Dermis blood vessel endothelial cell (primary cell): ENCODE results near the gene KANSL1. TPM values are rescaled to one million over a fixed set of nuclear protein-coding genes. Genes with fewer than 3 reads are reported as not detected.
A peak's percentile ranks its signal among the peaks of the same experiment; 100 is the strongest.
"Not testable (repeated sequence)": the region's sequence is repeated elsewhere in the genome, so short reads cannot be mapped to it uniquely, and the experiment has no call there.

Experiments
- DNase-seq: peaks from one replicate; pipeline ENCODE4 v3.0.0; 2010
- total RNA-seq: library from RNA; depleted of rRNA; stranded (reverse); fragments of >200 nt; gene quantifications from 2 replicates; pipeline ENCODE4 v1.2.3, GENCODE V29; 2014

KANSL1 gene, protein sequence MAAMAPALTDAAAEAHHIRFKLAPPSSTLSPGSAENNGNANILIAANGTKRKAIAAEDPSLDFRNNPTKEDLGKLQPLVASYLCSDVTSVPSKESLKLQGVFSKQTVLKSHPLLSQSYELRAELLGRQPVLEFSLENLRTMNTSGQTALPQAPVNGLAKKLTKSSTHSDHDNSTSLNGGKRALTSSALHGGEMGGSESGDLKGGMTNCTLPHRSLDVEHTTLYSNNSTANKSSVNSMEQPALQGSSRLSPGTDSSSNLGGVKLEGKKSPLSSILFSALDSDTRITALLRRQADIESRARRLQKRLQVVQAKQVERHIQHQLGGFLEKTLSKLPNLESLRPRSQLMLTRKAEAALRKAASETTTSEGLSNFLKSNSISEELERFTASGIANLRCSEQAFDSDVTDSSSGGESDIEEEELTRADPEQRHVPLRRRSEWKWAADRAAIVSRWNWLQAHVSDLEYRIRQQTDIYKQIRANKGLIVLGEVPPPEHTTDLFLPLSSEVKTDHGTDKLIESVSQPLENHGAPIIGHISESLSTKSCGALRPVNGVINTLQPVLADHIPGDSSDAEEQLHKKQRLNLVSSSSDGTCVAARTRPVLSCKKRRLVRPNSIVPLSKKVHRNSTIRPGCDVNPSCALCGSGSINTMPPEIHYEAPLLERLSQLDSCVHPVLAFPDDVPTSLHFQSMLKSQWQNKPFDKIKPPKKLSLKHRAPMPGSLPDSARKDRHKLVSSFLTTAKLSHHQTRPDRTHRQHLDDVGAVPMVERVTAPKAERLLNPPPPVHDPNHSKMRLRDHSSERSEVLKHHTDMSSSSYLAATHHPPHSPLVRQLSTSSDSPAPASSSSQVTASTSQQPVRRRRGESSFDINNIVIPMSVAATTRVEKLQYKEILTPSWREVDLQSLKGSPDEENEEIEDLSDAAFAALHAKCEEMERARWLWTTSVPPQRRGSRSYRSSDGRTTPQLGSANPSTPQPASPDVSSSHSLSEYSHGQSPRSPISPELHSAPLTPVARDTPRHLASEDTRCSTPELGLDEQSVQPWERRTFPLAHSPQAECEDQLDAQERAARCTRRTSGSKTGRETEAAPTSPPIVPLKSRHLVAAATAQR (N-terminal part only)
- total RNA-seq, result 52.9 and 87.0 TPM in 2 replicates

DNA sequence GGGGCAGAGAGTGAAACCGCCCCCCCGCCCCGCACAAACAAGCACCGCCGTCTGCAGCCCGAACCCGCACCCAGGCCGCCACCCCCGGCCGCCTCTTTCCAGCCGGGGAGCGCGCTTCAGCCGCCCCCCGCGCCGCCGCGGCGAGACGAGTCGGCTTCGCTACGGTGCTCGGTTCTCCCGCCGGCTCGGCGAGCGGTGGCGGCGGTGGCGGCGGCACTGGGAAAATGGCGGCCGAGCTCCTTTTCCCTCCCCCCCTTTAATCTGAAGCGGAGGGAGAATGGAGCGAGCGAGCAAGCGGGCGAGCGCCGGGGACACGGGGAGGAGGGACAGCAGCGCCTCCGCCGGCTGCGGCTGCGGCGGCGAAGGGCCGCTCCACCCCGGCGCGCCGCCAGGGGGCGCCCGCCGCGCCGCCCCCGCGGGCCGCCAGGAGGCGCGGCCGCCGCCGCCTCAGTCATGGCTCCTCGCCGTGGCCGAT lies at the start of gene KANSL1:
KANSL1 (minus strand) TSS at position 279 of the 475 bp plus-strand sequence. CDS start 21,286 bp downstream, outside the sequence.
- peak; percentile 94 for DNase-seq

DNA sequence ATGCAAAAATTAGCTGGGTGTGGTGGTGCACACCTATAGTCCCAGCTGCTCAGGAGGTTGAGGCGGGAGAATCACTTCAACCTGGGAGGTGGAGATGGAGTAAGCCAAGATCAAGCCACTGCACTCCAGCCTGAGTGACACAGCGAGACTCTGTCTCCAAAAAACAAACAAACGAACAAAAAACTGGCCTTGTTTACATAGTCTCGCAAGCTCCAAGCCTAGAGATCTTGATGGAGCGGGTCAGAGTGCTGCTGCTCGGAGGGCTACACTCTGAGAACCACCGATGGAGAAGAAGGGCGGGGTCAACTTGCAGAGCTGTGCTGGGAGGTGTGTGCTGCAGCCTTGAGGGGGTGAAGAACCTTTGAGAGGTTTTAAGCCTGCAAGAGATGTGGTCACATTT lies 38.1 kb upstream of the KANSL1 start:
- DNase-seq, result not testable (repeated sequence)

DNA sequence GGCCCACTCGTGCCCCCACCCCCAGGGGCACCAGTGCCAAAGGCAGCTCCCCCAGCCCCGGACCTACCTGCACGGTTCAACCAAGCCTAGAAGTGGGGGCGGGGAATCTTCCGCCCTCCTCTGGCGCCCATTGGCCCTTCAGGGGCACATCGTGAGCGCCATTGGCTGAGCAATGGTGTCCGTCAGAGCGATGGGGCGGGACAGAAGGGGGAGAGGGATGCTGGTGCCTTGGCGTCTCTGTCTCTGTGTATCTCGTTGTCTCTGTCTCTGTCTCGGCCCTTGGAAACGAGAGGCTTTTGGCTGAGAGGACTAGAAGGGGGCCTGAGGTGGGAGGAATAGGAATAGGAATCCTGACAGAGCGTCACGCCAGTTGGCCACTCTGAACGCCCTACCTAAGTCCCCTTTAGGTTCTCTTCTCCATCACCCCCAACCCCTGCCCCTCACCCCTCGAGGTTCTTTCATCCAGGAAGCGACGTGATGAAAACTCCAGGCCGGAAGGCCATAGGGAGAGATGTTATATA lies 32.1 kb upstream of the KANSL1 start:
- DNase-seq, result peak; percentile 93

DNA sequence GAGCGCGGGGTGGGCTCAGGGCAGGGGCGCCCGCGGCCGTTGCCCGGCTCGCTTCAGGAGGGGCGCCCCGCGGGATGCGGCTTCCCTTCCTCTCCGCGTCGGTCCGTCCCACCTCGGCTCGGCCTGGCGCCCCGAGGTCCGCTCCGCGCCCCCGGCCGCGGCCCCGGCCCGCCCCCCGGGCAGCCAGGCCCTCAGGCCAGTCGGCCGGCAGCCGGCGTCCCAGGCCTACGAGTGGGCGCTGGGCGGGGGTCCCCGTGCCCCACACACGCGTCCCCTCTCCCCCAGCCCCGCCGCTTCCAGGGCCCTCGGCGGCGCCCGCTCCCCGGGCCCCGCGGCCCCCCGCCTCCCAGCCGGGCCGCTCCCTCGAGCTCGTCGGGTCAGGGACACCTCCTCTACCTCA lies 31.6 kb upstream of the KANSL1 start:
- DNase-seq, result not testable (repeated sequence)

DNA sequence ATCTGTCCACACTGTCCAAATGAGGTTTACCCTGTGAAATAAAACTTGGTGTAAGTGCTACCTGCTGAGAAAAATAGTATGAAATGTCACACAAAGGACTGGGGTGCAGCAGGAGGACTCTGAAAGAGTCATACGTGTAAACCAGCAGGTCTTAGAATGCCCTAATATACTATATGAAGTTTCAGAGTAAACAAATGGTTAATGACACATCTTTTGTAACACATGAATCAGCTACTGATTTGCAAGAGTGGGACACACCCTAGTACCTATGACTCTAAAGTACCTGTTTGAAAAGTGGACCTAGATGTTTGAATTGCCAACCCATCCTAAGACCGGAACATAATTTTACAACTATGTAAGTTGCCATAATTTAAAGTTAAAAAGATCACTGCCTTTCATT lies 29.8 kb upstream of the KANSL1 start:
- DNase-seq, result not testable (repeated sequence)

DNA sequence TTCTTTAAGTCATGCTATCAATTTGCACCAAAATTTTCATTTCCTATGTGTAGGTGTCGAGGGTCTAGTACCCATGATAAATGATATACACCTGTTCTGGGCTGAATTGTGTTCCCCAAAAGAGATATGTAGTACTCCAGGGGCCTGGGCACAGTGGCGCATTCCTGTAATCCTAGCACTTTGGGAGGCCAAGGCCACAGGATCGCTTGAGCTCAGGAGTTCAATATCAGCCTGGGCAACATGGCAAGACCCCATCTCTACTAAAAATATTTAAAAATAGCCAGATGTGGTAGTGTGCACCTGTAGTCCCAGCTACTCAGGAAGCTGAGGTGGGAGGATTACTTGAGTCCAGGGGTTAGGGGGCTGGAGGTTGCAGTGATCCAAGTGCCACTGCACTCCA lies 23.5 kb upstream of the KANSL1 start:
- DNase-seq, result no peak

DNA sequence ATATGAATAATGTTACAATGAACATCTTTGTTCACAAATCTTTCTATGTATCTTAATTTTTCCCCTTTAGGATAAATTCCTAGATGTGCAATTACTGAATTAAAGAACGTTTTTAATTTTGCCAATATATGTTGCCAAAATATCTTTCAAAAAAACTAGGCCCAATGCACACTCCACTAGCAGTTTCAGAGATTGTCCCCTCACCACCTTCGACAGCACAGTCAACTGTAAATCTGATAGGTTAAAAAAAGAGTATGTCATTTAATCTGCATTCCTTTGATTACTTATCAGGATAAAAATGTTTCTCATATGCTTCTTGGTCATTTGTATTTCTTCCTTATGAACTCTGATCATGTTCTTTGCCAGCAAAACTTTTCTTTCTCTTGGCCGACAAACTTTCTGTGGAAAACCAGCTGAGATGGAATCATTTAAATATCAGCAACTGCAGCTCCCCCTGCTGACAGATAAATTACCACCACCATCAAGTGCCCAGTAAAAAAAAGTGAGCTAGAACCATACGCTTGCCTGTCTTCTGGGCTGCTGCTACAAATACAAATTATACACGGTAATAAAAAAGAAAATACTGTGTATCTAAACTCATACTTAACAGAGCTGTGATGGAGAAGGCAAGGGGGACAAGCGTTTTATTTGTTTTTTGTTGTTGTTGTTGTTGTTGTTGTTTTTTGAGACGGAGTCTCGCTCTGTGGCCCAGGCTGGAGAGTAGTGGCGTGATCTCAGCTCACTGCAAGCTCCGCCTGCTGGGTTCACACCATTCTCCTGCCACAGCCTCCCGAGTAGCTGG lies 19.6 kb upstream of the KANSL1 start:
- peak; percentile 91 for DNase-seq

DNA sequence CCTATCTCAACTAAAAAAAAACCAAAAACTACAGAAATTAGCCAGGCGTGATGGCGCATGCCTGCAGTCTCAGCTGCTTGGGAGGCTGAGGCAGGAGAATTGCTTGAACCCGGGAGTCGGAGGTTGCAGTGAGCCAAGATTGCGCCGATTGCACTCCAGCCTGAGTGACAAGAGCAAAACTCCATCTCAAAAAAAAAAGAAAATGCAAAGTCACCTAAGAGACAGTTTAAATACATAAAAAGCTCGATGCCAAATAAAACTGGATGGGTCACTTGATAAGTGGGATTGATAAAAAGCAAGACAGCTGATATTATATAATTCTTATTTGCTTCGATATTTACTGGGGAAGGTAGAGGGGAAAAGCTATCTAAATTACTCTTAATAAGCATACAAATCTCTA lies 15.8 kb upstream of the KANSL1 start:
- no peak for DNase-seq

DNA sequence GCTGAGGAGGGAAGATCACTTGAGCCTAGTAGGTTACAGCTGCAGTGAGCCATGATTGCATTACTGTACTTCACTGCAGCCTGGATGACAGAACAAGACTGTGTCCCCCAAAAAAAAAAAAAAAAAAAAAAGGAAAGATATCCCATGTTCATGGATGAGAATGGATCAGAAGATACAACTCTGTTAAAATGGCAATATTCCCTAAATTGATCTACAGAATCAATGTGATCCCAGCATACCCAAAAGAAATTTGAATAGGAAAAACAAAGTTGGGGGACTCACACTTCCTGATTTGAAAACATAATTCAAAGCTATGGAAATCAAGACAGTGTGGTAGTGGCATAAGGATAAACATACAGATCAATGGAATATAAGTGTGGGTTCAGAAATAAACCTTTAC lies 12.7 kb upstream of the KANSL1 start:
- DNase-seq, result no peak

DNA sequence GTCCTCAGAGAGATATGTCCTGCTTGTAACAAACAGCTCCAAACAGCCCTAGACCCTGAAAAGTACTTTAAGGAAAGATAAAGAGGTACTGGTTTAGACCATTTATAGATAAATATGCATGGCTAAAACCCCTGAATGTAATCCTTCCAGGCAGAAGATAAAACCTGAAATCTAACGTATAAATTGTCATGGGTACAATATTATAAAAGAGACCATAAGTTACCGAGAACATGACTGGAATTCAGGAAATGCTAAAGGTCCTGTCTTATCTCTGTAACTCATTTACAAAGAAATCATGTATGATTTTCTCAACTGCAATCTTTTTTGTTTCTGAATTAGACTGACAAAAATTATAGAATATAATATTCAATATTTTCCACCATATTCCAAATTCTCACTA lies 9.2 kb upstream of the KANSL1 start:
- DNase-seq, result no peak

DNA sequence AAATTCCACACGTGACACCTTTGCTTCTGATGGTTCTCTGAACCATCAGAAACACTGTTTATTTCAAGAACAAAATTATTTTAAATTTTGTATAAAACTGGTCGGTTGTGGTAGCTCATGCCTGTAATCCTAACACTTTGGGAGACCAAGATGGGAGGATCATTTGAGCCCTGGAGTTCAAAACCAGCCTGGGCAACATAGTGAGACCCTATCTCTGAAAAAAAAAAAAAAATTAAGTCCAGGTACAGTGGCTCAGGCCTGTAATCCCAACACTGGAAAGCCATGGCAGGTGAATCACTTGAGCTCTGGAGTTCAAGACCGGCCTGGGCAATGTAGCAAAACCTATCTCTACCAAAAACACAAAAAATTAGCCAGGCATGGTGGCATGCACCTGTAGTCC lies 8.3 kb upstream of the KANSL1 start:
- DNase-seq, result no peak

DNA sequence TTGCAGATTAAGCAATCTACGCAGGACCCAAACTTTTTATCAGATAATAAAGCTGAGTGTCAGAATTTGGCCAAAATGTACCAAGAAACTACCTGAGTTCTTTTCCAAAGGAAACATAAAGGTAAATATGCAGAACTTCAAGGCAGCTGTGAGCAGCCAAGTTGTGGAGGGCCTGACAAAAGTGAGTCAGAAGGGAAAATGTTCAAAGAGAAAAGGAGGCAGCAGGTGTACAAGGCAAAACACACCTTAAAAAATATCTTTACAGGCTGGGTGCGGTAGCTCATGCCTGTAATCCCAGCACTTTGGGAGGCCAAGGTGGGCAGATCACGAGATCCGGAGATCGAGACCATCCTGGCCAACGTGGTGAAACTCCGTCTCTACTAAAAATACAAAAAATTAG lies 7.0 kb upstream of the KANSL1 start:
- no peak for DNase-seq

DNA sequence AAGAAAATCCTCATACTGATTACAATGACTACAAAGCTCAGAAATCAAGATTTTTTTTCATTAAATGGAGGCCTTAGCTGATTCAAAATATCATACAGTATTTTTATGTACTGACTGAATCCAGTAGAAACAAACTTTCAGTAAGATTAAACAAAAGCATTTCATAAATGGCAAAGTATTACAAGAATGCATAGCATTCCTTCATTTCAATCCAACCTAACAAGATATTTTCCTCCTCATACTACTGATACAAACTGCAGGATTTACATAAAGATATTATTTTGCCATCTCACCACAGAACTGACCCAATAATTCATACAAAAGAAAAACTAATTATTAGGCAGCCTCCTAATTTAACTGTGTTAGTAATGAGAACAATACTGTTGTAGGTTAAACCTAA lies 6.2 kb upstream of the KANSL1 start:
- DNase-seq, result no peak

DNA sequence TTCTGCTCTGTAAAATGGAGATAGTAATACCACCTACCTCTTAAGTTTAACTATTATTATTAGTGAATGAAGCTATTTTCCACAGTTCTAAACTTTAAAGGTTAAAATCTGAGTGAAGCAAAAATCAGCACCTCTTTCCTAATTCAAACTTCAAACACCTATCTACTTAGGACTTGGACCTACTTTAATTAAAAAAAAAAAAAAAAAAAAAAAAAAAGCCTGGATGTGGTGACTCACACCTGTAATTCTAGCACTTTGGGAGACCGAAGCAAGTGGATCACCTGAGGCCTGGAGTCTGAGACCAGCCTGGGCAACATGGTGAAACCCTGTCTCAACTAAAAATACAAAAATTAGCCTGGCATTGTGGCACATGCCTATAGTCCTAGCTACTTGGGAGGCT lies 5.0 kb upstream of the KANSL1 start:
- no peak for DNase-seq

DNA sequence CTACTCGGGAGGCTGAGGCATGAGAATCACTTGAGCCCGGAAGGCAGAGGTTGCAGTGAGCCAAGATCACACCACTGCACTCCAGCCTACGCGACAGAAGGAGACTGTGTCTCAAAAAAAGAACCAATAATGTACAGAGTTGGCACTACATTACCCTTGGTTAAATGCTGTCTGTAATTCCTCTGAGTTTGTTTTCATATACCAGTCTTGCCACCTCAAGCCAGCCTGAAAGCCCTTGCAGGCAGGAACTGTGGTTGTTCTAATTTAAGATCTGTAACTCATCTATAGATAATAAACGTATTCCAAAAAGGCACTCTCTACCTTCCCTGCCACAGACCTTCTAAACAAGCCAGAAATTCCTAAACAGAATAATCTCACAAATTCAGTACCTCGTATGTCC lies 4.3 kb upstream of the KANSL1 start:
- DNase-seq, result no peak

DNA sequence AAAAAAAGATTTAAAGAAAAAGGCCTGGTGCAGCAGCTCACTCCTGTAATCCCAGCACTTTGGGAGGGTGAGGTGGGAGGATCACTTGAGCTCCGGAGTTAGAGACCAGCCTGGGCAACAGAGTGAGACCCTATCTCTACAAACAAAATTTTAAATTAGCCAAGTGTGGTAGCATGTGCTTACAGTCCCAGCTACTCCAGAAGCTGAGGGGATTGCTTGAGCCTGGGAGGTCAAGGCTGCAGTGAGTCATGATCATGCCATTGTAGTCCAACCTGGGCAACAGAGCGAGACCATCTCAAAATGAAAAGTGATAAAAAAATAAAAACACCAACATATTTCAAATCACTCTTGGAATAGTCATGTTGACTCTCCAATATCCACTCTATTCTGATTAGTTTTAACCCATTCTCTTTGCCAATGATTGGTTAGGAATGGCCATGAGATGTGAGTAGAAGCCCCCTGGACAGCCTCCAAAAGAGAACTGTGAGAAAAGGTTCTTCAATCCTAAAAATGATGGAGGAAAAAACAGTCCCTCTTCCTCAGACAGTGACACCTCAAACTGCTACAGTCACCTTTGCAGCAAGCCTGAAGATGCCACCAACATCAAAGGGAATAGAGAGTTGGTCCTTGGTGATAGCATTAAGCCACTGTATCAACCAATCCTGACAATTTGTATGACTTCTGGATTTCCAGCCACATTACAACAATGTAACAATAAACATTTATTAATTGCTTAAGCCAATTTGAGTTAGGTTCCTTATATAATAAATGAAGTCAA lies 2.9 kb upstream of the KANSL1 start:
- no peak for DNase-seq

DNA sequence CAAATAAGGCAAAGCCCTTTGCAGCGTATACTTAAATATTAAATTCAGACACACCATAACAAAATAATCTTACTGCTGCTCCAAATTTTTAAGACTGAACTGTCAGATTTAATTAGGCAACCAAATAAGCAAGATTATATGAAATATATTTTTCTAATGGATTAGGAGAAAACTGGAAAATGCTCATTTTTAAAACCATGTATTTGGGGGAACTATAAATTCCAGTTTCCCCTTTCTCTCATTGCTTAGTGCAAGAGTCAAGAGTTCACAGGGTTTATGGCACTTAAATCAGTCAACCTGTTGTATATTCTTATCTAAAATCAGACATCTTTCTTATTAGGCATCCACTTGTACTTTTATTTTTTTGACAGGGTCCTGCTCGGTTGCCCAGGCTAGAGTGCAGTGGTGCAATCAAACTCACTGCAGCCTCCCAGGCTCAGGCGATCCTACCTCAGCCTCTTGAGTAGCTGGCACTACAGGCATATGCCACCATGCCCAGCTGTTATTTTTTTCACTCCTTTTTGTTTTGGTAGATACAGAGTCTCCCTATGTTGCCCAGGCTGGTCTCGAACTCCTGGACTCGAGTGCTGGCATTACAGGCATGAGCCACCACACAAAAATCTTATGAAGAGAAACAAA lies 2.1 kb upstream of the KANSL1 start:
- no peak for DNase-seq

DNA sequence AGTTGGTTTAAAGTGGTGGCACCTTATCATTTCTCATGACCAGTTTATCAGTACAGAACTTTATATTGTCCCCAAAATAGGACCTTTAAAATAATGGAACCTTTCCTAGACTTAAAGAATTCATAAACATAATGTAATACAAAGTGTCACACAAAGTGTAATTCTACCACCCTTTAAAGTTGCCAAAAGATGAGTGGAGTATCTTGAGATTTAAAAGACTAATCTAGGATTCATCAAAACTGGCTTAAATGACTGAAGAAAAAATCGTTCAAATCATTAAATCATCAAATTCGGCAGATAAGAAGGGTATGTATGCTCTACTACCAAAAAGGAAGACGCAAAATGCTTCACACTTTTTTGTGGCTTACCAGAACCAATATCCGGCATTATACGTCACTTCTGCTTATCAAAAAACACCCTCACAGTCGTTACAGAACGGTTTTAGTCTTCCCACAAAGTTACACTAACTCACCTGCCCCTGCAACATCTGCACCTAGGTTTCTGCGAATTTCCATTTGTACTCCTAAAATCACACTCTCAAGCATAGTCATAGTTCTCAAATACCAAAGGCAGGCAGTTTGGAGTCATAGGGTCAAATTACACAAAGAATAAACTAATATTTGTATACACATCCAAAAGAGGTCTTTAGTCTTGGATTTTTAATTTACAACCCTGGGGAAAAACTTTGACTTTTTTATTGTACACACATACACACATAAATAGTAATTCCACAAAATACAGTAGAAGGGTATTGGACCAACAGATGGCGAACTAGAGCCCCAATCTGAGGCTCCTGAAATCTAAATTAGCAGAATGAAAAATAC lies 1.4 kb upstream of the KANSL1 start:
- peak; percentile 75 for DNase-seq

DNA sequence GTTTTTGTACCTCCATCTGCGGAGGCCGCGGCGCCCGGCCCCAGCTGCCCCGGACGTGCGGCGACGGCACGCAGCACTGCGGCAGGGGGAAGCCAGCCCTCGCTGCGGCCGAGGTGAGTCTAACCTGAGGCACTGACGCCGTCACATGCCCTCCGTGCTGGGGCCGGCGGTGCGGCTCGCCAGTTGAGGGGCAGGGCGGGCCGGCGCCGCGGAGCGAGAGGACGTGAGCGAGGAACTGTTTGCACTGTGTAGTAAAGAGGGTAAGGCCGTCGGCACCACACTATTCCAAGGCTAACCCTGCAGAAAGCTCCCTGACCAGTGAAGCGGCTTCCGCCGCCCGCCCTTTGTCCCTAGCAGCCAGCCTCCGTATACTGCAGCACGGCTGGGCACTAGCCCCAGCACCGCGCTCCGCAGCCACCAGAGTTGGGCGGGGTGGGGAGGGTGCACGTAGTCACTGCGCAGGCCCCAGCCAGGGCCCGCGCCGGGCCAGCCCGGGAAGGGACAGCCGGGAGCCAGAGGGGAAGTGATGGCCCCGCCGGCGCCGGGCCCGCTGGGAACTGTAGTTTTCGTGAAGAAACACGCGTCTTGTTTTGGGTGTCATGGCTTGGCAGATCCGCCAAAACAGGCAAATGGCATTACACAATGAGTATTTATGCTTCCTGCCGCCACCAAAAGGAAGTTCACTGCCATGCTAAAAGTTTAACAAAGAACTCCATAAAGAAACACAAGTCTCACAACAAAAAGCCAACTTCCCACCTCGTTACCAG lies 580 bp upstream of the KANSL1 start:
- peak; percentile 96 for DNase-seq
